HepG2 (cell line): ENCODE measurements around the gene SIGMAR1. TPM values are rescaled to one million over a fixed set of nuclear protein-coding genes. Genes with fewer than 3 reads are reported as not detected.

Experiments used
- HBP1 ChIP-seq: IDR thresholded peaks from 2 replicates; pipeline ENCODE4 v1.6.1; 2016; ENCODE audit warnings: low read depth, control low read depth
- IRF2 ChIP-seq: IDR thresholded peaks from 2 replicates; pipeline ENCODE4 v1.6.1; 2018; ENCODE audit warnings: missing genetic modification reagents, missing compliant biosample characterization
- KDM4B ChIP-seq: sonication (generic); formaldehyde crosslinking; IDR thresholded peaks from 2 replicates; pipeline ENCODE4 v1.4.0; 2020; ENCODE audit warnings: missing genetic modification reagents
- KLF11 ChIP-seq: IDR thresholded peaks from 2 replicates; pipeline ENCODE4 v1.6.1; 2016; ENCODE audit warnings: missing compliant biosample characterization
- MED8 ChIP-seq: sonication (generic); formaldehyde crosslinking; IDR thresholded peaks from 2 replicates; pipeline ENCODE4 v1.8.1; 2023; ENCODE audit warnings: mild to moderate bottlenecking, missing genetic modification reagents; ENCODE audit not compliant: insufficient replicate concordance
- ZNF282 ChIP-seq: fragments of 450-650 bp; IDR thresholded peaks from 2 replicates; pipeline ENCODE4 v1.6.1; 2018; ENCODE audit not compliant: partially characterized antibody
- ZNF333 ChIP-seq: sonication (generic); formaldehyde crosslinking; IDR thresholded peaks from 2 replicates; pipeline ENCODE4 v1.4.0; 2020; ENCODE audit warnings: mild to moderate bottlenecking, missing genetic modification reagents, borderline replicate concordance
- ZNF460 ChIP-seq: sonication (generic); formaldehyde crosslinking; IDR thresholded peaks from 2 replicates; pipeline ENCODE4 v1.5.1; 2020; ENCODE audit warnings: missing genetic modification reagents, mild to moderate bottlenecking, borderline replicate concordance
- ZNF570 ChIP-seq: sonication (generic); formaldehyde crosslinking; IDR thresholded peaks from 2 replicates; pipeline ENCODE4 v1.4.0; 2020; ENCODE audit warnings: mild to moderate bottlenecking, missing genetic modification reagents, borderline replicate concordance
- ZNF619 ChIP-seq: sonication (generic); formaldehyde crosslinking; IDR thresholded peaks from 2 replicates; pipeline ENCODE4 v1.4.0; 2020; ENCODE audit warnings: mild to moderate bottlenecking, missing genetic modification reagents
- ZNF629 ChIP-seq: sonication (generic); formaldehyde crosslinking; conservative IDR thresholded peaks from 2 replicates; pipeline ENCODE4 v1.5.0; 2020; ENCODE audit warnings: missing genetic modification reagents
- ZNF646 ChIP-seq: sonication (generic); formaldehyde crosslinking; IDR thresholded peaks from 2 replicates; pipeline ENCODE4 v1.9.0; 2021; ENCODE audit warnings: mild to moderate bottlenecking, missing genetic modification reagents
- ZNF879 ChIP-seq: sonication (generic); formaldehyde crosslinking; IDR thresholded peaks from 2 replicates; pipeline ENCODE4 v1.8.1; 2023; ENCODE audit warnings: missing genetic modification reagents
- polyA plus RNA-seq, 8 experiments: library from polyadenylated mRNA; depleted of rRNA in 3 of 8; stranded (reverse) in 7 of 8; unstranded in 1 of 8; fragments of >200 nt; fragmentation: Illumina TruSeq in 4 of 8; extraction: Trizol in 4 of 8; gene quantifications; 2 replicates each; pipeline versions ENCODE4 v1.2.1 to v1.2.3, GENCODE V29; 2011 to 2016; ENCODE audit warnings: low read depth in 4 of 8, missing spikeins in 1 of 8, mixed read lengths in 1 of 8; ENCODE audit not compliant: insufficient read depth in 1 of 8
- total RNA-seq, 5 experiments: library from RNA; depleted of rRNA; stranded (reverse); fragments of >200 nt; fragmentation: Illumina TruSeq; extraction: Trizol; gene quantifications; 2 replicates each; pipeline ENCODE4 v1.2.3, GENCODE V29; 2016; ENCODE audit warnings: low read depth in 1 of 5
- TF ChIP-seq, protein P1 (sequence below): sonication (generic); formaldehyde crosslinking; IDR thresholded peaks from 2 replicates; pipeline ENCODE4 v1.5.0; 2020; ENCODE audit warnings: mild to moderate bottlenecking, missing genetic modification reagents, borderline replicate concordance
- TF ChIP-seq, protein P2 (sequence below): sonication (generic); formaldehyde crosslinking; IDR thresholded peaks from 2 replicates; pipeline ENCODE4 v1.9.0; 2021; ENCODE audit warnings: missing genetic modification reagents, borderline replicate concordance
- TF ChIP-seq, protein P3 (sequence below): IDR thresholded peaks from 2 replicates; pipeline ENCODE4 v1.6.1; 2016; ENCODE audit warnings: missing biosample characterization, missing genetic modification reagents, low read depth

SIGMAR1 gene
- total and polyA plus RNA-seq, 2 of the 13 experiments (the other 11 are each of a cell fraction or from before 2014, with no cell fraction given), result 38.9 to 60.8 TPM

DNA sequence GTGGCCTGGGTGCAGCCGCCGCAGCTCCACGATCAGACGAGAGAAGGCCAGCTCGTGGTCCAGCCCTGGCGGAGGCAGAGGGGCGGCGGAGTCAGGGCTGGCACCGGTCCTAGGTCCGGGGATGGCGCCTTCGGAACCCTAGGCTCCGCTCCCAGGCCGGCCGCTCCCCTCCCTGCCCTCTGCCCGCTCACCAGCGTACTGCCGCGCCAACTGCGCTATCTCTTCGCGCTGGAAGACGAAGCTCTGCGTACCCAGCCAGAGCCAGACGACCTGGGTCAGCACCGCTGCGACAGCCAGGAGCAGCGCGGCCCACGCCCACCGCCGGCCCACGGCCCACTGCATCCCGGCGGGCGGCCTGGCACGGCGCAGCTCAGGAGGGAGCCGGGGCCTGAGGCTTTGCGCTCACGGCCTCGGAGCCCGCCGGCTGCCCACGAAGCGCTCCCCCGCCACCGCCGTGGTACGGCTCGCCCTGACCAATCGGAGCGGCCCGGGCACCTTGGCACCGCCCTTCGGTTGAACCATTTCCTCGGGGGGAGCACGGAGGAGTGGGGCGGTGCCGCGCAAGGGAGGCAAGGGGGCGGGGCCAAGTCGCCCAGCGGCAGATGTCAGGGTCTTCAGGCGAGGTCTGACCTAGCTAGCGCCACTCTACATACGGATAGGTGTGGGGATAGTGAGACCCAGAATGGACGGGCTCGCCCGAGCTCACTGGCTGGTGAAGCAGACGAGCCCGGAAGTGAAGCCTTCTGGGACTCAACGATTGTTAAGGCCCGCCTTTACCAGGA, at the start of gene SIGMAR1 (continued):
- TF ChIP-seq, protein P1, sequence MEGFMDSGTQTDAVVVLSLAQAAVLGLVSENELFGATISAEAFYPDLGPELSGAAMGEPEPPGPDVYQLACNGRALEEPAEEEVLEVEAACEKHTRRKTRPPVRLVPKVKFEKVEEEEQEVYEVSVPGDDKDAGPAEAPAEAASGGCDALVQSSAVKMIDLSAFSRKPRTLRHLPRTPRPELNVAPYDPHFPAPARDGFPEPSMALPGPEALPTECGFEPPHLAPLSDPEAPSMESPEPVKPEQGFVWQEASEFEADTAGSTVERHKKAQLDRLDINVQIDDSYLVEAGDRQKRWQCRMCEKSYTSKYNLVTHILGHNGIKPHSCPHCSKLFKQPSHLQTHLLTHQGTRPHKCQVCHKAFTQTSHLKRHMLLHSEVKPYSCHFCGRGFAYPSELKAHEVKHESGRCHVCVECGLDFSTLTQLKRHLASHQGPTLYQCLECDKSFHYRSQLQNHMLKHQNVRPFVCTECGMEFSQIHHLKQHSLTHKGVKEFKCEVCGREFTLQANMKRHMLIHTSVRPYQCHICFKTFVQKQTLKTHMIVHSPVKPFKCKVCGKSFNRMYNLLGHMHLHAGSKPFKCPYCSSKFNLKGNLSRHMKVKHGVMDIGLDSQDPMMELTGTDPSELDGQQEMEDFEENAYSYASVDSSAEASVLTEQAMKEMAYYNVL (CRISPR knock-in tag), result 0 out of 2 replicates have a peak, but pooled peaks have one; percentile 60
- TF ChIP-seq ZNF646 (CRISPR knock-in tag), result no peak
- TF ChIP-seq, protein P2, sequence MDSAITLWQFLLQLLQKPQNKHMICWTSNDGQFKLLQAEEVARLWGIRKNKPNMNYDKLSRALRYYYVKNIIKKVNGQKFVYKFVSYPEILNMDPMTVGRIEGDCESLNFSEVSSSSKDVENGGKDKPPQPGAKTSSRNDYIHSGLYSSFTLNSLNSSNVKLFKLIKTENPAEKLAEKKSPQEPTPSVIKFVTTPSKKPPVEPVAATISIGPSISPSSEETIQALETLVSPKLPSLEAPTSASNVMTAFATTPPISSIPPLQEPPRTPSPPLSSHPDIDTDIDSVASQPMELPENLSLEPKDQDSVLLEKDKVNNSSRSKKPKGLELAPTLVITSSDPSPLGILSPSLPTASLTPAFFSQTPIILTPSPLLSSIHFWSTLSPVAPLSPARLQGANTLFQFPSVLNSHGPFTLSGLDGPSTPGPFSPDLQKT (CRISPR knock-in tag), result no peak
- TF ChIP-seq KLF11 (CRISPR knock-in tag), result no peak
- TF ChIP-seq ZNF282, result no peak
- TF ChIP-seq ZNF619 (CRISPR knock-in tag), result peak; percentile 59; the same call in 1 of the 2 replicates
- TF ChIP-seq MED8 (CRISPR knock-in tag), result peak; percentile 27
- TF ChIP-seq, protein P3, sequence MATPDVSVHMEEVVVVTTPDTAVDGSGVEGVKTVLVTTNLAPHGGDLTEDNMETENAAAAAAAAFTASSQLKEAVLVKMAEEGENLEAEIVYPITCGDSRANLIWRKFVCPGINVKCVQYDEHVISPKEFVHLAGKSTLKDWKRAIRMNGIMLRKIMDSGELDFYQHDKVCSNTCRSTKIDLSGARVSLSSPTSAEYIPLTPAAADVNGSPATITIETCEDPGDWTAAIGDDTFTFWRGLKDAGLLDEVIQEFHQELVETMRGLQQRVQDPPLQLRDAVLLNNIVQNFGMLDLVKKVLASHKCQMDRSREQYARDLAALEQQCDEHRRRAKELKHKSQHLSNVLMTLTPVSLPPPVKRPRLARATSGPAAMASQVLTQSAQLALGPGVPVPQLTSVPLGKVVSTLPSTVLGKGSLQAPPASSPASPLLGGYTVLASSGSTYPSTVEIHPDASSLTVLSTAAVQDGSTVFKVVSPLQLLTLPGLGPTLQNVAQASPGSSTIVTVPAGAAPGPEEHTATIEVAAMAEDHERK, result no peak; the same call in 1 of the 2 replicates
- peak; percentile 30; the same call in 1 of the 2 replicates for TF ChIP-seq KDM4B (CRISPR knock-in tag)
- no peak for TF ChIP-seq ZNF570 (CRISPR knock-in tag)
- TF ChIP-seq HBP1 (CRISPR knock-in tag), result no peak; the same call in 1 of the 2 replicates
- TF ChIP-seq IRF2 (CRISPR knock-in tag), result peak; percentile 54
- TF ChIP-seq ZNF460 (CRISPR knock-in tag), result no peak
- TF ChIP-seq ZNF333 (CRISPR knock-in tag), result no peak
- TF ChIP-seq ZNF629 (CRISPR knock-in tag), result 0 out of 2 replicates have a peak, but pooled peaks have one; percentile 9
- TF ChIP-seq ZNF879, result peak; percentile 88
